Left renal pelvis (tissue), 4 donors: ENCODE measurements around the gene ZNF302. TPM values are rescaled to one million over a fixed set of nuclear protein-coding genes. Genes with fewer than 3 reads are reported as not detected.
"Not testable (repeated sequence)": the region's sequence is repeated elsewhere in the genome, so short reads cannot be mapped to it uniquely, and the experiment has no call there.

Experiments used
- DNase-seq, 4 donors: peaks; one replicate each; pipeline ENCODE4 v3.0.0-alpha.2; 2013; ENCODE audit warnings: low read depth in 4 of 4, low spot score in 3 of 4
- polyA plus RNA-seq, 4 donors: library from polyadenylated mRNA; unstranded; fragments of 120-200 nt; gene quantifications; one replicate each; pipeline ENCODE4 v1.2.1, GENCODE V29; 2013; ENCODE audit not compliant: insufficient read length in 4 of 4

The ZNF302 gene
- 10 to 100 TPM; 70.4 to 94.2 (median 80.1) TPM for polyA plus RNA-seq

- peak; percentile 91 to 95 (median 92) for DNase-seq
Observed at GRCh38 chr19:34677386-34678084, at the start of gene ZNF302. Gene ZNF302 (plus strand): TSS chr19:34677678. CDS start chr19:34678805, 1,127 bp downstream.

- no peak for DNase-seq
Observed at GRCh38 chr19:34633802-34634201, 43.7 kb upstream of the ZNF302 start.

DNA sequence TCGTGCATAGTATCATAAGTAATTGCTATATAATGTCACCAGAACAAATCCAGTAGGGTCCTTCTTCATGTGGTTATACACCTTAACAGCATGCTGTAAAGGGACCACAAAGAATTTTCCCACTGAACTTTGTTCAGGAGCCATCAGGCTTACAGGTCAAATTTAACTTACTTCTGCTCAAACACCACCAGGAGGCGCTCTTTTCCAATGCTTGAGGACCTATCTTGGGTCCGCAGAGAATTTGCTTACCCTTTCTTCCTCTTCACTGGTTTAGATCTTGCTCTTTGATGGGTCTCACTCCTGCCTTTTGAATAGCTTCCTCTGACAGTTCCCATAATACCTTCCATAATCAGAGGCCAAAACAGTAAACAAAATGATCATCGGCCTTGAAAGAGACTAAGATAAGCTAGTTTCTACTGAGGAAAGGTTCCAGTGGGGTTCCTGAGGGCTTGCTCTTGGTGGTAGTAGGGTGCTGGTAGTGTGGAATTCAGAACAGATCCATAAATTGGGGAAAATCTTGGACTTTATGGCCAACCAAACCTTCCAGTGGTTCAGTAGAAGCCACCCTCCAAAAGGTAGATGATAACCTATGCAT, 37.9 kb upstream of the ZNF302 start:
- peak; percentile 16 to 50 (median 36) for DNase-seq

DNA sequence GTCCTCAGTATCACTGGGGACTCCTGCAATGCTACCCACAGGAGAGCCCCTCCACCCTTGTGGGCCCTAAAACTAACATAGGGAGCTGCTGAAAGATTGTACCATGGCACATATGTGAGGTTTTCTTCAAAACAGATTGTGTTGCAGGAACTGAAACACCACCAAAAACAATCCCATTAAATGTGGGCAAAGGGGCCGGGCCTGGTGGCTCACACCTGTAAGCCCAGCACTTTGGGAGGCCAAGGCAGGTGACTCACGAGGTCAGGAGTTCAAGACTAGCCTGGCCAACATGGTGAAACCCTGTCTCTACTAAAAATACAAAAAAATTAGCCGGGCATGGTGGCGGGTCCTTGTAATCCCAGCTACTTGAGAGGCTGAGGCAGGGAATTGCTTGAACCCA, 35.2 kb upstream of the ZNF302 start:
- DNase-seq = no peak

GRCh38 chr19:34644991-34645461, 32.5 kb upstream of the ZNF302 start:
- DNase-seq = no peak

- no peak for DNase-seq
Observed at GRCh38 chr19:34645551-34645950, 31.9 kb upstream of the ZNF302 start.

GRCh38 chr19:34649886-34650543, 27.5 kb upstream of the ZNF302 start:
- DNase-seq = no peak

GRCh38 chr19:34651747-34652146, 25.7 kb upstream of the ZNF302 start:
- no peak for DNase-seq

GRCh38 chr19:34654796-34655195, 22.7 kb upstream of the ZNF302 start:
- DNase-seq = no peak

- DNase-seq = no peak
Observed at GRCh38 chr19:34655651-34656050, 21.8 kb upstream of the ZNF302 start.

- DNase-seq = no peak
Observed at GRCh38 chr19:34661357-34661756, 16.1 kb upstream of the ZNF302 start.

DNA sequence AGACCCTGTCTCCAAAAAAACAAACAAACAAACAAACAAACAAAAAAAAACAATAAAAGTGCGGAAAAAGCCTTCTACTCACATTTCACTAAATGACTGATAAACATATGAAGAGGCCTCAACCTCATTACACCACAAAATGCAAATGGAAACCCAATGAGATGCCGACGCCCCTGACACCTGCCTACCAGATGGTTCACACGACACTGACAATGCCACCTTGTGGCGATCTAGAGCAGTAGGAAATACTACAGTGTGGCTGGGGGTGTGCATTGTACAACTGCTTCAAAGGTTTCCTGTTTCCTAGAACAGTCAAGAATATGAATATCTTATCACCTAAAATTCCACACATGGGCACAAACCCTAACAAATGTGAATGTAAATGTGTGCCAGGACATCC, 14.6 kb upstream of the ZNF302 start:
- DNase-seq = no peak

GRCh38 chr19:34664168-34664567, 13.3 kb upstream of the ZNF302 start:
- DNase-seq = no peak

GRCh38 chr19:34664870-34665269, 12.6 kb upstream of the ZNF302 start:
- DNase-seq = no peak

DNA sequence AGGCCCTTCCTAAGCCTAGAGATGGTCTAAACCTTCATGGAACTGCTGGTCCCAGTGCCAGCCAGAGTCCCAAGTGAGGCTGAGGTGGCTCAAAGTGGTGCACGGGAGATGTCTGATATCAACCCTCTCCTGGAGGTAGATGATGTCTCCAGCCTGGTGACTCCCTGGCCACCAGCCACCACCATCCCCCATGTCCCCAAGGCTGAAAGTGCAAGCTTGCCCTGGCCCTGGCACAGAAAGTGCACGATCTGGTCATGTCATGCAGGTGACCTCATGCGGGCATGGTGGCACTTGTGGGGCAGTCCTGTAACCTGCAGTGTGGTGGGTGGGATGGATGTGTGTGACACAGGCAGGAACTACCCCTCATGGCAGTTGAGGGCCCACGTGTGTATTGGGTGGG, 12.2 kb upstream of the ZNF302 start:
- not testable (repeated sequence) for DNase-seq

DNA sequence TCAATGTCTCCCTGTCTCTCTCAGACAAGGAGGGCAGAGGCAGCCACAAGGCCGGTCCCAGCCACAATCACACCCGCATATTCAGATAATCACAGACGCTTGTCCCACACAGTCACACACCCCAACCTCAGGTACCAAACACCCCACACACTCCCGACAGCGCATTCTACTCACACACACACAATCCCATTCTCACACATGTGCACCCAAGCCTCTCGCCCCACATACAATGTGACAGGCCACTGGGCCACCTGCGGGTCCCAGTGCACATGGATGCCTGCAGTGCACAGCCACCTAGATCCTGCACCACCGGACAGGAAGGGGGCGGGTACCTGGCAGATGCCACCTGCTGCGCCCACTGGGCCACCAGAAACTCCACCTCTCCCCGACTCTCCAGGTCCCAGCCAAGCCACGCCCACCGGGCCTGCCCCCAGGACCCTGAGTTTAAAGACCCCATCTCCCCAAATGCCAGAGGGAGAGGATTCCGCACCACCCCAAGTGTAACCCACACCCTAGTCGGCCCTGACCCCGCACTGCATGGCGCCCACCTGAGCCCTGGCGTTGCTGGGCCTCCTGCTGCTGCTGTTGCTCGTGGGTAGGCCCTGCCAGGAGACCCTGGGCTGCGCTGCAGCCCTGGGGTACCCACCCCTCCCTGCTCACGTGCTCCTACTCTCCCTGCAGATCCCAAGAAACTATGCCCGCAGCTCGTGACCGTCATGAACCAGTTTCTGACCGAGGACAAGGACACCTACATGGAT, 11.1 kb upstream of the ZNF302 start:
- no peak for DNase-seq

DNA sequence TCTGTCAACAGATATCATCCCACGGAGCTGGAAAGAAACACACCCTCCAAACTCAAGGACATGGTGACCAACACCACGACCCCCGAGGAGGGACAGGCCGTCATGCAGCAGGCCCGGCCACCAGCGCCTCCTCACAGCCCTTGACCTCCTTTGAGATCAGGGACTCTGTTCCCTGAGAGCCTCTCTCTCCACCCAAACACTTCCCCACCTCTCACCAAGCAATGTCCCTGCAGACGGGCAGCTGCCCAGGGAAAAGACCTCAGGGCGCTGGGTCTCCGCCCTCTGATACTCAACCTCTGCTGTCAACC, 10.6 kb upstream of the ZNF302 start:
- no peak for DNase-seq

DNA sequence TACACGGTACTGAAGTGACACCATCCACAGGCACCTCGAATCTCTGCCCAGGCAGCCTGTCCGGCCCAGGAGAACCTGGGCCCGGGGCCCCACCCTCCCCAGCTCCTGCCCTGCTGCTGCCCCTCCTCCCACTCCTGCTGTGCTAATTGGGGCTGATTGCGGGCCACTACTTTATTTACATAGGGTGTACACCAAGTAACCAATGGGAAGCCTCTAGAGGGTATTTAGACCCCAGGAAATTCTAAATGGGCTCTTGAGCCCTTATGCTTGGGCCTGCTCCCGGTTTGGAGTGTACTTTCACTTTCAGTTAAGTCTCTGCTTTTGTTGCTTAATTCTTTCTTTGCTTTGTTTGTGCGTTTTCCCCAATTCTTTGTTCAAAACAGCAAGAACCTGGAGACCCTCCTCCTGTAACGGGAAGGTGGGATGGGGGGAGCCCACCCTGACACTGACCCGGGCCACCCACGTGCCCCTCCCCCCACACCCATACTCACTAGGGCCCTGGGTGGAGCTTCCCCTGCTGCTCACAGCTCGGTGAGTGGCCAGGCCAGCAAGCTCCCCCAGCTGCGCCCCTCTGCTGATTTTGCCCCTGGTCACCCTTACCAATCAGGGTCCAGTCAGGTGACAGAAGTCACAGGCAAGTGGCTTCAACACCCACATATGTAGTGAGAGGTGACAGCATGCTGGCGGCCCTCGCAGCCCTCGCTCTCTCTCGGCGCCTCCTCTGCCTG, 10.0 kb upstream of the ZNF302 start:
- no peak for DNase-seq

- DNase-seq = not testable (repeated sequence)
Observed at GRCh38 chr19:34668077-34668689, 9.3 kb upstream of the ZNF302 start.

GRCh38 chr19:34668690-34669089, 8.8 kb upstream of the ZNF302 start:
- not testable (repeated sequence) for DNase-seq
